HFFc6 (cell line): ENCODE measurements around the gene TMEM86B. TPM values are rescaled to one million over a fixed set of nuclear protein-coding genes. Genes with fewer than 3 reads are reported as not detected.

Source experiments
- DNase-seq: peaks from one replicate; pipeline ENCODE4 v3.0.0-alpha.2; 2018
- H3K27ac Mint-ChIP-seq: 2 replicates; pipeline ENCODE4 v1.8.0; 2020; ENCODE audit warnings: mild to moderate bottlenecking, mixed read lengths
- H3K27me3 Mint-ChIP-seq: 2 replicates; pipeline ENCODE4 v1.8.0; 2021; ENCODE audit warnings: mild to moderate bottlenecking, moderate library complexity, mixed read lengths; ENCODE audit not compliant: insufficient read depth
- H3K36me3 Mint-ChIP-seq: 2 replicates; pipeline ENCODE4 v1.8.0; 2021; ENCODE audit warnings: low read depth, mixed read lengths
- H3K4me1 Mint-ChIP-seq: 2 replicates; pipeline ENCODE4 v1.8.0; 2020; ENCODE audit warnings: low read depth, mixed read lengths
- H3K4me3 Mint-ChIP-seq: 2 replicates; pipeline ENCODE4 v1.8.0; 2020; ENCODE audit warnings: mild to moderate bottlenecking, moderate library complexity, mixed read lengths
- H3K9me3 Mint-ChIP-seq: 2 replicates; pipeline ENCODE4 v1.8.0; 2020; ENCODE audit warnings: mild to moderate bottlenecking, mixed read lengths
- CTCF ChIP-seq: fragments of 200-600 bp; sonication (generic); IDR thresholded peaks from 2 replicates; pipeline ENCODE4 v1.5.0; 2021; ENCODE audit warnings: antibody characterized with exemption, mild to moderate bottlenecking
- total RNA-seq, 6 experiments: library from RNA; stranded (reverse); fragmentation: NEBNext Ultra II Directional; extraction: Animal tissue kit (Norgen Biotek cat#: 25700); gene quantifications; 2 replicates in 1 of 6; 3 replicates in 5 of 6; pipeline ENCODE4 v1.2.3, GENCODE V29; 2021

The TMEM86B gene
- total RNA-seq, 6 experiments from 2014 or later = 1.8 to 2.7 (median 2.0) TPM

- H3K4me3 Mint-ChIP-seq = no peak overlapping the region
- no peak for DNase-seq
- no peak for TF ChIP-seq CTCF
- H3K27me3 Mint-ChIP-seq = peaks cover 12% of the 10 kb centered on the region
- H3K4me1 Mint-ChIP-seq = peaks cover 14% of the 10 kb centered on the region
- no peaks in the 10 kb centered on the region for H3K9me3 Mint-ChIP-seq
- no peaks in the 10 kb centered on the region for H3K36me3 Mint-ChIP-seq
- H3K27ac Mint-ChIP-seq = peak overlapping the region; percentile 100
Measured at GRCh38 chr19:55188625-55189024, 39.9 kb downstream of the TMEM86B start.

- peaks cover 17% of the 10 kb centered on the region for H3K27me3 Mint-ChIP-seq
- DNase-seq = no peak
- peaks cover 14% of the 10 kb centered on the region for H3K4me1 Mint-ChIP-seq
- H3K27ac Mint-ChIP-seq = no peak overlapping the region
- no peaks in the 10 kb centered on the region for H3K9me3 Mint-ChIP-seq
- H3K4me3 Mint-ChIP-seq = no peak overlapping the region
- H3K36me3 Mint-ChIP-seq = no peaks in the 10 kb centered on the region
- no peak for TF ChIP-seq CTCF
Measured at GRCh38 chr19:55186080-55186479, 42.5 kb downstream of the TMEM86B start.

- H3K27ac Mint-ChIP-seq = no peak overlapping the region
- DNase-seq = no peak
Measured at GRCh38 chr19:55181740-55182139, 46.8 kb downstream of the TMEM86B start.

GRCh38 chr19:55179606-55180484, 48.7 kb downstream of the TMEM86B start, which contains the start of gene SYT5:
TSS of gene SYT5 (minus strand) at chr19:55180289. CDS start at chr19:55179041, 1,248 bp downstream.
- no peak for DNase-seq

More at GRCh38 chr19:55181740-55182139, 46.8 kb downstream of the TMEM86B start:
- peaks cover 20% of the 10 kb centered on the region for H3K27me3 Mint-ChIP-seq
- H3K4me3 Mint-ChIP-seq = no peak overlapping the region
- TF ChIP-seq CTCF = no peak
- H3K4me1 Mint-ChIP-seq = peaks cover 28% of the 10 kb centered on the region
- H3K36me3 Mint-ChIP-seq = no peaks in the 10 kb centered on the region; the same call in 1 of the 2 replicates
- no peaks in the 10 kb centered on the region for H3K9me3 Mint-ChIP-seq

More at GRCh38 chr19:55179606-55180484, 48.7 kb downstream of the TMEM86B start, which contains the start of gene SYT5:
- Mint-ChIP-seq H3K4me3 (peak within 1 kb of the TSS; percentile 83), H3K27me3 (peaks cover 17% of the 10 kb centered on the region), H3K27ac (peak within 1 kb of the TSS; percentile 94), H3K4me1 (peaks cover 32% of the 10 kb centered on the region), H3K36me3 (peaks cover 4% of the 10 kb centered on the region; the same call in 1 of the 2 replicates), H3K9me3 (no peaks in the 10 kb centered on the region)
- TF ChIP-seq CTCF = no peak
